ENCODE data around the gene PRIM2.
"Not testable (repeated sequence)": the region's sequence is repeated elsewhere in the genome, so short reads cannot be mapped to it uniquely, and the experiment has no call there.

- not testable (repeated sequence) for TF ChIP-seq BCL11A (tag by site-specific recombination; IDR thresholded peaks at IDR 0.05; ENCODE audit: low read depth); CTCF (tag by site-specific recombination; IDR thresholded peaks at IDR 0.05); REPIN1 (tag by site-specific recombination; IDR thresholded peaks at IDR 0.05; ENCODE audit: low read depth); ZNF138 (tag by site-specific recombination; IDR thresholded peaks at IDR 0.05; ENCODE audit: borderline replicate concordance); HOXA7 (CRISPR knock-in tag; IDR thresholded peaks at IDR 0.05; ENCODE audit: borderline replicate concordance); MYNN (tag by site-specific recombination; IDR thresholded peaks at IDR 0.05; ENCODE audit: borderline replicate concordance); ZBTB1 (tag by site-specific recombination; IDR thresholded peaks at IDR 0.05); ZSCAN30 (tag by site-specific recombination; IDR thresholded peaks at IDR 0.05)
Measured at GRCh38 chr6:57572119-57572518, 254.7 kb downstream of the PRIM2 start.

All from HEK293 (cell line).